Hair follicle dermal papilla cell (primary cell): Measurements from ENCODE around the gene GPX2. TPM values are rescaled to one million over a fixed set of nuclear protein-coding genes. Genes with fewer than 3 reads are reported as not detected.

Source experiments
- small RNA-seq: library from RNA; depleted of rRNA; stranded (forward); fragments of <200 nt; gene quantifications from one replicate; pipeline ENCODE3, GENCODE V24; 2012
- total RNA-seq: library from RNA; depleted of rRNA; stranded (reverse); fragments of >200 nt; gene quantifications from 2 replicates; pipeline ENCODE4 v1.2.3, GENCODE V29; 2012

GPX2 gene
- not detected in 2 replicates for total RNA-seq

DNA sequence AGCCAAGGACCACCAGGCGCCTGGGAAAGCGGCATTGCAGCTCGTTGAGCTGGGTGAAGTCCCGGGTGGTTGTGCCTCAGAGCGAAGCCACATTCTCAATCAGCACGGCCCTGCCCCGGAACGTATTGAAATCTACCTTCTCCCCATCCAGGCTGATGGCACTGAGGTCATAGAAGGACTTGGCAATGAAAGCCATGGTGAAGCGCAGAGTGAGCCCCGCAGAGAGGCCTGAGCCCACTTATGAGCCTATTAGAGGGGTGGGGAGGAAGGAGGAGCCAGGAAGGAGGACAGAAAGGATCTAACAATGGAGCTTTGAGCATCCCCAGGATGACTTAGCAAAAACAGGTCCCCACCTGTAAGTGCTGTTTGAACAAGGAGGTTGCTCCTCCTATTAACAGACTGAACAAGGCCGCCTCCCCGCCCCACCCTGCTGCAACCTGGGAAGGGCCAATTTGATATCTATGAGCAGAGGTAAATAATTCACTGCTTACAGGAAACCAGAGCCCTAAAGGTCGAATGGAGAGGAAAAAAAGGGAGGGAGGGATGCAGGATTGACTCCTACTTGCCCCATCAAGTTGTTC is at the start of gene GPX2:
TSS of gene GPX2 (minus strand) at position 215 of the 581 bp plus-strand sequence. CDS start at position 196, 19 bp downstream.

DNA sequence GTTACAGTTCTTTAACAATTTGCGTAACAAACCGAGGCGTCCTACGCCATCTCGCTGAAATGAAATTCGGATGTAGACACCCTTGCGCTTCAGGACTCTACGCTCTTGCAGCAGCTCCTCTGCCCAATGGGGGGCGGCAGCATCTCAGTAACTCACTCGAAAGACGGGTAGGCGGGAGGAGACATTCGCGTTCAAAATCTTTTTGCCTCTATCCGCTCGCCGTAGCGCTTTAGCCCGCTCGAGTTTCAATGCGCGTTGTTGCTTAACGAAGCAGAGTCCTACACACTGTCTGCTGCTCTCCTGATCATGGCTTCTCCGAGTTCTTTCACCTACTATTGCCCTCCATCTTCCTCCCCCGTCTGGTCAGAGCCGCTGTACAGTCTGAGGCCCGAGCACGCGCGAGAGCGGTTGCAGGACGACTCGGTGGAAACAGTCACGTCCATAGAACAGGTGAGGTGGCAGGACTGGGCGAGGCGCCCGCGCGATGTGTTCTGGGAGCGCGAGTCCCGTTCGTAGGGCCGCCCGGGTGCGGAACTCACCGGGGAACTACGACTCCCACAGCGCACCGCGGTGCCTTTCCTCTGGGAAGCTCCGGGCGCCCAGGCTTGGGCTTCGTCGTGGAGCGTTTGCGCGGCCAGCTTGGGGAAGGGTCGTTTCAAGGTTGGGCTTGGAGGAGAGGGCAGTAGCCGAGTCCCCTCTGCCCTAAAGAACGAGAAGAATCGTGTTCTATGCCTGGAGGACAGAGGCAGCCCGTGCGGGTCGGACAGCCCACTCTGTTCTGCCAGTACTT is 44.3 kb upstream of the GPX2 start, which contains the start of gene FNTB:
TSS of gene FNTB (plus strand) at position 248 of the 790 bp plus-strand sequence. CDS start at position 307, 59 bp downstream.

DNA sequence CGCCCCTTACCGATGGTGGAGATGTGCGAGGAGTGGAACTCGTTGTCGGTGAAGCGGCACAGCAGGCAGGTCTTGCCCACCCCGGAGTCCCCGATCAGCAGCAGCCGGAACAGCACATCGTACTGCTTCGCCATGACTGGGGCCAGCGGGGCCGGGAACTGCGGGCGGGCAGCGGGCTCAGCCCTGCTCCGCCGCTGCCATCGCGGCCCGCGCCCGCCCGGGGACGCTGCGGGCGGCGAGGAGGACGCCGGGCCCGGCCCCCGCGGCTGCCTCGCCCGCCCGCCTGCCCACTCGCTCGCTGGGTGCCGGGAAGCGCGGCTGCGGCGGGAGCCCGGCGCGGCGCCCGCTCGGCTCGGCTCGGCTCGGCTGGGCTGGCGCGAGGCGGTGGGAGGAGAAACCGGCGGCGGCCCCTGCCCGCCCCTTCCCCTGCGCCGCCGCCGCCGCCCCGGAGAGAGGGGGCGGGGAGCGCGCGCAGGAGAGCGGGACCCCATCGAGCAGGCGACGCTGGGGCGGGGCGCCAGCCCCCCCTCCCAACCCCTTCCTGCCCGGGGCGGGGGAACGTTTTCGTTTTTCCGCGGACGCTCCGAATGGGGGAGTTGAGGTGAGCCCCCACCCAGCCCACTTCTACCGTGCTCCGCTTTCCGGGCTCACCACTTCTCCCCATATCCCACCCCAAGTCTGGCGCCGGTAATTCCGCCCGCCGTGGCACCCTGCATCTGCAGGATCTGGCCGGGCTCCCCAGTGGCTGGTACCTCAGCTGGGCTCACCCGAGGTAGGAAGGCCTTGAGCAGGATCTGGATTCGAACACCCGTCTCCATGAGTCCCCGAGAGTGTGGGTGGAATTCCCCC is 29.6 kb upstream of the GPX2 start, which contains the start of gene RAB15:
TSS of gene RAB15 (minus strand) at position 394 of the 849 bp plus-strand sequence. CDS start at position 134, 260 bp downstream.

DNA sequence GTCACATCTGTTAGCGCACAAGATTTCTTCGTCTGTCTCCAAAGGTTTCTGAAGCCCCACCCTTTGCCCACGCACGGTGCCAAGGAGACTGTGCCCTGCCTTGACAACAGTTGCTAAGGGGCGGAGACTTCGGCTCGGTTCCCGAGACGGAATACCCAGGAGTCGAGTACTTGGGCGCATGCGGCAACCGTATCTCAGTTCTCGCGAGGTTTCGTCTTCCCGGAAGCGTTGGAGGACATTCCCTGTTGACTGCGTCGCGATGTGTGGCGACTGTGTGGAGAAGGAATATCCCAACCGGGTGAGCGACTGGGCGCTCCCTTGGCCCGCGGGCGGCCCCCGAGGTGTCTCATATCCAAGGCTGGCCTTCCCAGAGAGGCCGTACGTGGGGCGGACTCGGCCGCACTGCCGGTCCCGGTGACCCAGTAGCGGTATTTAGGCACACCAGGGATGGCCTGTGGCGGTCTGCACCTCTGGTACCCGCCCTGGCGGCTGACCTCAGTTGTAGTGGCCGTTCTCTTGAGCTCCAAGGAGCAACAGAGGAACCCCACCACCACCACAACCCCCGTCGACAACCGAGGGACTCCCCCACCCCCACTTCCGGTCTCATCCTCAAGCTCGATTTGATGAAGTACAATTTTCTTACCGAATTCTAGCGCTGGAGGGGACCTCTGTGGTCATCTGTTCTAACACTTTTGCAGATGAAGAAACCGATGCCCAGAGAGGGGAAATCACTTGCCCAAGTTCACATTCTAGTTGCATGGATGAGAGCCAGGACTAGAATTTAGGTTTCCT is 28.1 kb downstream of the GPX2 start, which contains the start of gene CHURC1:
TSS of gene CHURC1 (plus strand) at position 219 of the 792 bp plus-strand sequence. CDS start at position 260, 41 bp downstream.

Small RNA genes within 50 kb of the gene (small RNA-seq; reads per million reads assigned to genes)
- gene RPPH1-2P: not detected

Other genes starting within 250 kb of the GPX2 start
- gene PLEKHG3, start 238.3 kb downstream of the GPX2 start, total RNA-seq: 5.8 and 6.5 TPM in 2 replicates
- gene SPTB, start 62.8 kb downstream of the GPX2 start, total RNA-seq: under 0.01 TPM in 1 of 2 replicates, not detected in the other
- 44.5 and 52.0 TPM in 2 replicates for gene CHURC1, start 28.3 kb downstream of the GPX2 start, total RNA-seq
- 7.8 and 8.1 TPM in 2 replicates for gene RAB15, start 29.6 kb upstream of the GPX2 start, total RNA-seq
- 15.9 and 16.2 TPM in 2 replicates for gene FNTB, start 44.1 kb upstream of the GPX2 start, total RNA-seq
- gene MAX, start 159.8 kb upstream of the GPX2 start, total RNA-seq: 66.0 and 71.3 TPM in 2 replicates